Measurements from ENCODE around the gene UMAD1.
A peak's percentile ranks its signal among the peaks of the same experiment; 100 is the strongest.

UMAD1 gene

DNA sequence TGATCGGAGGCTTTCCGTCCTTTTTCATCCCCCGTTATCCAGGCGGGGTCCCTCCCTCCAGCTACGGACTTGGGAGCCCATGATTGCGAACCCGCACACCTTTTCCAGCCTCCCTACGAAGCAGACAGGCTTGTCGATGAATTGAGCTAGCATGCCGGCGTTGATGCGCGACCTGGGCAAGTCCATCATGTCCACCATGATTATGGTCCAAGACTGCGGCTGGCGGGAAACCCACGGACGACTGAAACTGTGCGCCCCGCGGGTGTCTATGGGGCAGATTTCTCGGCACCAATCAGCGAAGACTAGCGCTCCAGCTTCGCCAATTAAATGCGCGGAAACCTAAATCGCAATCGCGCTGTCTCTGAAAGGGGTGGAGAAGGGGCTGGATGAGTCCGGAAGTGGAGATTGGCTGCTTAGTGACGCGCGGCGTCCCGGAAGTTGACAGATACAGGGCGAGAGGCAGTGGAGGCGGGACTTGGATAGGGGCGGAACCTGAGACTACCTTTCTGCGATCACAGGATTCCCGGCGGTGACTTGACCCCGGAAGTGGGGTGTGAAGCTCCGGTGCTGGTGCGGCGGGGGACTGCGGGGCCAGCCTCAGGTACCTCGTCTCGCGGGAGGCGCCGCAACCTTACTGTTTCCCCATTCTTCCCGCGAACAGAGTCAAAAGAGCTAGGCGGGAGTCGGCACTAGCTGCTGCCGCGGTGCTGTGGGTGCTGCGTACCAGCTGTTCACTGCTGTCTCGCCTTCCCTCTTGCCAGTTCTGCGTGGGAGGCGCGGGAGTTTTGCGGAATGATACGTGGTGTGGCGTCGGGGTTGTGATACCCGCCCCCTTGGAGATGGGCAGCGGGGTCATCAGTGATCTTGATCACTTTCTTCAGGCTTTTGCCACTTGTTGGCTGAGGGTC lies at the start of gene UMAD1:
Gene UMAD1 (plus strand): TSS at position 532 of the 908 bp plus-strand sequence. CDS start 32,620 bp downstream, outside the sequence.
- TF ChIP-seq EP300 (IDR thresholded peaks at IDR 0.05; ENCODE audit: borderline replicate concordance) (no peak; the same call in 1 of the 2 replicates), NFIC (IDR thresholded peaks at IDR 0.05) (no peak), TCF12 (IDR thresholded peaks at IDR 0.05; ENCODE audit: low read depth) (peak; percentile 9; the same call in 1 of the 2 replicates), RAD21 (IDR thresholded peaks at IDR 0.05; ENCODE audit: low read depth) (no peak), CEBPB (IDR thresholded peaks at IDR 0.05) (no peak), YY1 (IDR thresholded peaks at IDR 0.05; ENCODE audit: low read depth) (peak; percentile 88), TEAD4 (IDR thresholded peaks at IDR 0.05) (peak; percentile 28; the same call in 1 of the 2 replicates), ZBTB7A (IDR thresholded peaks at IDR 0.05; ENCODE audit: low read depth) (no peak), TAF1 (IDR thresholded peaks at IDR 0.05; ENCODE audit: low read depth) (no peak; the same call in none of the 2 replicates), CREB1 (IDR thresholded peaks at IDR 0.05; ENCODE audit: low read depth) (peak; percentile 68), EGR1 (IDR thresholded peaks at IDR 0.05) (peak; percentile 95), FOXM1 (IDR thresholded peaks at IDR 0.05; ENCODE audit: borderline replicate concordance, low read depth) (no peak; the same call in 1 of the 2 replicates)
- TF ChIP-seq, protein P1, sequence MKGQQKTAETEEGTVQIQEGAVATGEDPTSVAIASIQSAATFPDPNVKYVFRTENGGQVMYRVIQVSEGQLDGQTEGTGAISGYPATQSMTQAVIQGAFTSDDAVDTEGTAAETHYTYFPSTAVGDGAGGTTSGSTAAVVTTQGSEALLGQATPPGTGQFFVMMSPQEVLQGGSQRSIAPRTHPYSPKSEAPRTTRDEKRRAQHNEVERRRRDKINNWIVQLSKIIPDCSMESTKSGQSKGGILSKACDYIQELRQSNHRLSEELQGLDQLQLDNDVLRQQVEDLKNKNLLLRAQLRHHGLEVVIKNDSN (IDR thresholded peaks at IDR 0.05), result no peak; the same call in 1 of the 2 replicates
- TF ChIP-seq, protein P2, sequence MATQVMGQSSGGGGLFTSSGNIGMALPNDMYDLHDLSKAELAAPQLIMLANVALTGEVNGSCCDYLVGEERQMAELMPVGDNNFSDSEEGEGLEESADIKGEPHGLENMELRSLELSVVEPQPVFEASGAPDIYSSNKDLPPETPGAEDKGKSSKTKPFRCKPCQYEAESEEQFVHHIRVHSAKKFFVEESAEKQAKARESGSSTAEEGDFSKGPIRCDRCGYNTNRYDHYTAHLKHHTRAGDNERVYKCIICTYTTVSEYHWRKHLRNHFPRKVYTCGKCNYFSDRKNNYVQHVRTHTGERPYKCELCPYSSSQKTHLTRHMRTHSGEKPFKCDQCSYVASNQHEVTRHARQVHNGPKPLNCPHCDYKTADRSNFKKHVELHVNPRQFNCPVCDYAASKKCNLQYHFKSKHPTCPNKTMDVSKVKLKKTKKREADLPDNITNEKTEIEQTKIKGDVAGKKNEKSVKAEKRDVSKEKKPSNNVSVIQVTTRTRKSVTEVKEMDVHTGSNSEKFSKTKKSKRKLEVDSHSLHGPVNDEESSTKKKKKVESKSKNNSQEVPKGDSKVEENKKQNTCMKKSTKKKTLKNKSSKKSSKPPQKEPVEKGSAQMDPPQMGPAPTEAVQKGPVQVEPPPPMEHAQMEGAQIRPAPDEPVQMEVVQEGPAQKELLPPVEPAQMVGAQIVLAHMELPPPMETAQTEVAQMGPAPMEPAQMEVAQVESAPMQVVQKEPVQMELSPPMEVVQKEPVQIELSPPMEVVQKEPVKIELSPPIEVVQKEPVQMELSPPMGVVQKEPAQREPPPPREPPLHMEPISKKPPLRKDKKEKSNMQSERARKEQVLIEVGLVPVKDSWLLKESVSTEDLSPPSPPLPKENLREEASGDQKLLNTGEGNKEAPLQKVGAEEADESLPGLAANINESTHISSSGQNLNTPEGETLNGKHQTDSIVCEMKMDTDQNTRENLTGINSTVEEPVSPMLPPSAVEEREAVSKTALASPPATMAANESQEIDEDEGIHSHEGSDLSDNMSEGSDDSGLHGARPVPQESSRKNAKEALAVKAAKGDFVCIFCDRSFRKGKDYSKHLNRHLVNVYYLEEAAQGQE (IDR thresholded peaks at IDR 0.05; ENCODE audit: low read depth), result no peak
- TF ChIP-seq, protein P3, sequence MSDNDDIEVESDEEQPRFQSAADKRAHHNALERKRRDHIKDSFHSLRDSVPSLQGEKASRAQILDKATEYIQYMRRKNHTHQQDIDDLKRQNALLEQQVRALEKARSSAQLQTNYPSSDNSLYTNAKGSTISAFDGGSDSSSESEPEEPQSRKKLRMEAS (IDR thresholded peaks at IDR 0.05), result peak; percentile 56; the same call in 1 of the 2 replicates

DNA sequence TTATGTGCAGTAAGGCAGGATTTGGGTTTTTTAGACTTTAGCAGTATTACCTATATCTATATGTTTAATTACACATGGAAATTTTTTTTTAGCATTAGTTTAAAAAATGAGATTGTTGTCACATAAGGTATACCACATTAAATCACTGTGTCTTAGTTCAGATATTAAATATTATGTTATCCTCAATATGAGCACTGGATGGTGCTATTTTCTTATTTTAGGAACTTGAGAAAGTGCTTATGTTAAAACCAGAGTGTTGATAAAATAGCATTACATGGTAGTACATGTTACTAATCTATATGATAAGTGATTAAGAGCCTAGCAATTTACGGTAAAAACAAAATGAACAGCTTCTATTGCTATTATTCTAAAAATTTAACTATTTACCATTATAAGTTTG lies 45.1 kb upstream of the UMAD1 start:
- TF ChIP-seq TEAD4 (IDR thresholded peaks at IDR 0.05) (no peak), RAD21 (IDR thresholded peaks at IDR 0.05; ENCODE audit: low read depth) (peak; percentile 44)

DNA sequence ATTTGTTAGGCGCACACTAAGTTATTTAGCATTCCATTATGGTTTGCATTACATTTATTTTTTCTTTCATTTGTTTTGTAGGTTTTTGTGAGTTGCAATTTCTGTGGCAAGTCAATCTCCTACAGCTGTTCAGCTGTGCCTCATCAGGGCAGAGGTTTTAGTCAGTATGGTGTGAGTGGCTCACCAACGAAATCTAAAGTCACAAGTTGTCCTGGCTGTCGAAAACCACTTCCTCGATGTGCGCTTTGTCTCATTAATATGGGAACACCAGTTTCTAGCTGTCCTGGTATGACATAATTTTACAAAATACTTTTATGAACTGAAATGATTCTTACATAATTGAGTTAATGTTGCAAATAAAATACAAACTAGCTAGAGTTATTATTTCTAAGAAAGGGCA lies 44.4 kb upstream of the UMAD1 start:
- TF ChIP-seq CREB1 (IDR thresholded peaks at IDR 0.05; ENCODE audit: low read depth) (no peak), NFIC (IDR thresholded peaks at IDR 0.05) (no peak), ZBTB7A (IDR thresholded peaks at IDR 0.05; ENCODE audit: low read depth) (no peak), TCF12 (IDR thresholded peaks at IDR 0.05; ENCODE audit: low read depth) (no peak), FOXM1 (IDR thresholded peaks at IDR 0.05; ENCODE audit: borderline replicate concordance, low read depth) (no peak), YY1 (IDR thresholded peaks at IDR 0.05; ENCODE audit: low read depth) (no peak), RAD21 (IDR thresholded peaks at IDR 0.05; ENCODE audit: low read depth) (no peak), CEBPB (IDR thresholded peaks at IDR 0.05) (no peak), TAF1 (IDR thresholded peaks at IDR 0.05; ENCODE audit: low read depth) (no peak), EP300 (IDR thresholded peaks at IDR 0.05; ENCODE audit: borderline replicate concordance) (no peak), EGR1 (IDR thresholded peaks at IDR 0.05) (no peak), TEAD4 (IDR thresholded peaks at IDR 0.05) (no peak)
- TF ChIP-seq, protein P2 (IDR thresholded peaks at IDR 0.05; ENCODE audit: low read depth), result no peak
- TF ChIP-seq, protein P3 (IDR thresholded peaks at IDR 0.05), result no peak
- TF ChIP-seq, protein P1 (IDR thresholded peaks at IDR 0.05), result no peak

DNA sequence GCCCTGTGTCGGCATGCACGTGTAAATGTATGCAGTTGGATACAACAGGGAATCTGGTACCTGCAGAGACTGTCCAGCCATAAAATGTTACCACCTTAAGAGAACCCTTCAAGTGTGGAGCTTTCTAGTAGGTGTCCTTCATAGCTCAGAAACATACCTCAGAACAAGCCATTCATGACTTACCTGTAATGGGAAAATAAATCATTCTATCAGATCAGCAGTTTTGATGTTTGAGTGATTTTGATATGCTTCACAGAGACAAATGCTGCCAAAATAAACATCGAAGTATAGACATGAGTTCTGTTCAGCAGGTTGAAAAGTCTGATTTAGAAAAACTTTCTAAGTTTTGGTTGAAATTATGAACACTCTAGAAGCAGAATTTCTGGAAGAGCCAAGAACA lies 33.5 kb upstream of the UMAD1 start:
- TF ChIP-seq CEBPB (IDR thresholded peaks at IDR 0.05) (no peak), YY1 (IDR thresholded peaks at IDR 0.05; ENCODE audit: low read depth) (no peak), TCF12 (IDR thresholded peaks at IDR 0.05; ENCODE audit: low read depth) (no peak; the same call in 1 of the 2 replicates), FOXM1 (IDR thresholded peaks at IDR 0.05; ENCODE audit: borderline replicate concordance, low read depth) (no peak), EGR1 (IDR thresholded peaks at IDR 0.05) (no peak), NFIC (IDR thresholded peaks at IDR 0.05) (peak; percentile 88), CREB1 (IDR thresholded peaks at IDR 0.05; ENCODE audit: low read depth) (no peak), TEAD4 (IDR thresholded peaks at IDR 0.05) (peak; percentile 61), EP300 (IDR thresholded peaks at IDR 0.05; ENCODE audit: borderline replicate concordance) (peak; percentile 47; the same call in 1 of the 2 replicates), TAF1 (IDR thresholded peaks at IDR 0.05; ENCODE audit: low read depth) (no peak), ZBTB7A (IDR thresholded peaks at IDR 0.05; ENCODE audit: low read depth) (no peak), RAD21 (IDR thresholded peaks at IDR 0.05; ENCODE audit: low read depth) (no peak)
- TF ChIP-seq, protein P3 (IDR thresholded peaks at IDR 0.05), result no peak
- TF ChIP-seq, protein P1 (IDR thresholded peaks at IDR 0.05), result no peak
- TF ChIP-seq, protein P2 (IDR thresholded peaks at IDR 0.05; ENCODE audit: low read depth), result no peak

Data from Ishikawa (cell line).